NCI-H446 treated with DMSO at 0.1 percent for 48 hours (cell line): Measurements from ENCODE around the gene C10orf71.

ENCODE experiments used
- DNase-seq: peaks from one replicate; lab custom pipeline; 2025; lab: John Stamatoyannopoulos, UW

Gene C10orf71

DNA sequence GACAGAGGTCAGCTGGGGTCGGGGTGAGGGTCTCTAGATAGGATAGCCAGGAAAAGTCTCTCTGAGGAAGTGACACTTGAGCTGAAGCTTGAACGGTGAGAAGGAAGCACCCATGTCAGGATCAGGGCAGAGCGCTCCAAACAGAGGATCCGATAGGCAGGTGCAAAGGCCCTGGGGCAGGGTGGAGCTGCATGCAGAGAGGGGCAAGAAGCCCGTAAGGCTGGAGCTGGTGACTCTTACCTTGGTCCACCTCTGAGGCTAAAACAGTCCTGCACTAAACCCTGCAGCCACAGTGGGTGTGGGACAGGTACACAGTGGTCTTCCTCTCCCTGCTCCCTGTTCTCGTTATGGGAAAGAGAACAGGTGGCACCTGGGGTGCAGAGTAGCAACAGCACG is 5.8 kb upstream of the C10orf71 start:
- DNase-seq: no peak

- no peak for DNase-seq
Measured at GRCh38 chr10:49294731-49295130, 4.2 kb upstream of the C10orf71 start.

- DNase-seq: no peak
Measured at GRCh38 chr10:49295297-49295696, 3.7 kb upstream of the C10orf71 start.

DNA sequence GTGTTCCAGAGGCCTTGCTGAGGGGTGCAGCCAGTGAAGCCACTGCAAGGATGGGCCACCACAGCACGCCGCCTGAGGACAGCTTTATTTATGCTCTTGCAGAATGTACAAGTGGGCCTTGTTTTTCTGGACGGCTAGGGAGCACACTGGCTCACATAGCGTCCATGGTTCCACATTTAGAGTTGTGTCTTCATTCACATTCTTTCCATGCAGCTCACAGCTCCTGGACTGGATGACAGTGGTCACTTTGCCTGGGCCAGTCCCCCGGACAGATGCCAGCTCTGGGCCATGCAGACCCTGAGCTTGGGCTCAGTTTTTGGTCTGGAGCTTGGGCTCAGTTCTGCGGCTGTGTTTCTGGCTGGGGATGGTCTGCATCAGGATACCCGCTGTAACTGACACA is 2.6 kb upstream of the C10orf71 start:
- no peak for DNase-seq

- DNase-seq: no peak
Measured at GRCh38 chr10:49296836-49297235, 2.1 kb upstream of the C10orf71 start.

- no peak for DNase-seq
Measured at GRCh38 chr10:49297818-49298670, 926 bp upstream of the C10orf71 start.

- DNase-seq: no peak
Measured at GRCh38 chr10:49298671-49298982, 343 bp upstream of the C10orf71 start.

- DNase-seq: no peak
Measured at GRCh38 chr10:49299816-49300139, 808 bp downstream of the C10orf71 start.

GRCh38 chr10:49300140-49300974 is 1.4 kb downstream of the C10orf71 start:
- DNase-seq: no peak

- no peak for DNase-seq
Measured at GRCh38 chr10:49301302-49301701, 2.3 kb downstream of the C10orf71 start.

- no peak for DNase-seq
Measured at GRCh38 chr10:49302088-49302487, 3.1 kb downstream of the C10orf71 start.

DNA sequence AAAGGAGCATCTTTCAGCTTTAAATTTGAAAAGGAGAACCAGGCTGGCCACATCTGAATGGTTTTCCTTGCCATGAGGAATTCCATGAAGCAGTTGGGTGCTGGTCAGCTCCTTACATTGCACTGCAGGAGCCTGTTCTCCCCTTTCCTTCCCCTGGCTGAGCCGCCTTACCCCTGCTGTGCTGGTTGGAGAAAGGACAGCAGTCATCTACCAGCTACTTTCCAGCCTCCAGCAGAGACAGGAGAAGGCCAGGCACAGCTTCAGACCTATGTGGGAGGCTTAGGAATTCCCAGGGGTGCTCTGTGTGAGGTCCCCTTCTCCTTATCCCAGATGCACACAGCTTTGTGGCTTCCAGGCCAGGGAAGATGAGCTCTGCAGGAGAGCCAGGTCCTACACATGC is 4.7 kb downstream of the C10orf71 start:
- no peak for DNase-seq

GRCh38 chr10:49304137-49304536 is 5.2 kb downstream of the C10orf71 start:
- no peak for DNase-seq

DNA sequence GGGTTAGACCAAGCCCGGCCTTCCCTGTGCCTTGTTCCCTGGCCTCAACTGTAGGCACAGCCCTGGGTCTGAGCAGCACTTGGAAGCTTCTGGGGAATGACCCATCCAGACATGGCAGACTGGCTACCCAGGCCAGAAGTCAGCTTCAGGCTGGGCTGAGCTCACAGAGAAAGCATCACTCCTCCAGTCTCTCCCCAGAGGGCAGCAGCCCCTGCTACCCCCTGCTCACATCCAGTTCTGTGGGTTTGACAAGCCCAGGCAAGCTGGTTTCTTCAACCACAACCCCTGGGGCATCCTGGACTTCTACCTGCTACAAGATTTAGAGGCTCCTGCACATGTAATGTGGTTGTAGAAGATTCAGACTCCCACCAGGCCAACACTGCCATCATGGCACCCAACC is 9.0 kb downstream of the C10orf71 start:
- no peak for DNase-seq

GRCh38 chr10:49308881-49309280 is 9.9 kb downstream of the C10orf71 start:
- no peak for DNase-seq

DNA sequence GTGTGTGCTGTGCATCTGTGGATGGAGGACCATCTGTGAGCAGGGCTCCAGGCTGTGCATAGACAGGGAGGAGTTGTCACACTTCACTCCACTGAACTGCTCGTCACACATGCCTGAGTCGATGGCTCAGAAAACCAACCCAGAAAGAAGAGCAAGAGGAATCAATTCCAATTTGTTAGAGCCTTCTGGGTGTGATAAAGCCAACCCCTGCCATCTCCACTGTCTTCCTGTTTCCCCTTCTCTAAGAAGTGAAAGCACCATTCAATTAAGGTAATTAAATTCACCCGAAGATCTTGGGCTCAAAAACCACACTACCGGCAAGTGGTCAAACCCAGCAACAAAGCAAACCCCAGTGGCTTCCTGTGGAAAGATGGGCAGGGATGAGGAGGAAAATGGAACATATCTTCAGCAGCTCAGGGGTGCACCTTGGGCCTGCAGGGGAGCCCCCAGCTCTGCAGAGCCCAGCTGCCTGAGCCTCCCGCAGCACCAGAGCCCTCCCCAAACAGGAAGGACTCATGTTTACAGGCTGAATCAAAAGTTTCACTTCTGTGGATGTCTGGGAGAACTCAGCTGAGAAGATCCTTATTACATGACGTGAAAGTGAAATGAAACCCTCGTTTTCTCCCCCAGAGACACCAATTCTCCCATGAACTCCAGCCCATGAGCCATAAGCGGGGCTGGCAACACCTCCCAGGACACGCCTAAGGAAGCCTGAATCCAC is 10.9 kb downstream of the C10orf71 start:
- no peak for DNase-seq

- no peak for DNase-seq
Measured at GRCh38 chr10:49310460-49310859, 11.5 kb downstream of the C10orf71 start.

DNA sequence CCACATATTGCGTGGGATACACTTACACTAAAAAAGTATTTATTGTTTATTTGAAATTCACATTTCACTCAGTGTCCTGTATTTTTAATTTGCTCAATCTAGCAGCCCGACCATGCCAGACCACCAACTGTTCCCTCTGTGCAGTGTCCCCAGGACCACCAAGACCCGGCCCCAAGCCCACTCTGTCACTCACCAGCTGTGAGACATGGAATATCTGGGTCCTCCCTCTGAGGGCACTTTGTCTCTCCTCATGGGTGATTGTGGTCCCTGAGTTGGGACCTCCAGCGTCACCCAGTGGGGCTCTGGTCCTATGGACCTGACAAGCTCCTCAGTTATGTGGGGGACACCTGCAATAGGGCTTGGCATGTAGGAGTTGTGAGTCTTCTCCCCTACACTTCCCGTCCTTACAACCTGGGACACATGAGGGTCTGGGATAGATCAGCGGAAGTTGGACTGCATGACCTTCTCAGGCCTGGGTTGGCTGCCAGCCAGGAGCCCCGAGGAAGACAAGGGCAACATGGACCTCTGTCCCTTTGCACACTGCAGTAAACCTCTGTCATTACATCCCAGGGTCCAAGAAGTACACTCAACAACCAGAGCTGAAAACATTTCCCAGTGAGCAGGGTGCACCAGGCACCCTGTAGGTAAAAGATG is 12.1 kb downstream of the C10orf71 start:
- no peak for DNase-seq

- no peak for DNase-seq
Measured at GRCh38 chr10:49311555-49312236, 12.7 kb downstream of the C10orf71 start.

GRCh38 chr10:49312246-49312869 is 13.4 kb downstream of the C10orf71 start:
- no peak for DNase-seq

- DNase-seq: no peak
Measured at GRCh38 chr10:49313501-49314070, 14.6 kb downstream of the C10orf71 start.
